HEK293 (cell line): ENCODE measurements around the gene CD99L2.

Experiments
- TCF7L2 ChIP-seq: IDR thresholded peaks from 2 replicates; pipeline ENCODE4 v1.6.1; 2011; ENCODE audit warnings: low read depth, mild to moderate bottlenecking, inconsistent platforms, low read length, moderate library complexity, borderline replicate concordance
- ZNF529 ChIP-seq: fragments of 450-650 bp; formaldehyde crosslinking; IDR thresholded peaks from 2 replicates; pipeline ENCODE4 v1.5.1; 2017; ENCODE audit warnings: missing genetic modification characterization, missing biosample characterization; ENCODE audit not compliant: insufficient replicate concordance
- ZNF701 ChIP-seq: fragments of 450-650 bp; formaldehyde crosslinking; IDR thresholded peaks from 2 replicates; pipeline ENCODE4 v1.5.1; 2016; ENCODE audit warnings: missing biosample characterization, missing genetic modification characterization

GRCh38 chrX:150813922-150814321 lies 84.5 kb downstream of the CD99L2 start:
- TF ChIP-seq ZNF701 (tag by site-specific recombination) (no peak), TCF7L2 (no peak), ZNF529 (tag by site-specific recombination) (no peak)
